RPMI8226 (cell line): ENCODE measurements around the gene SLC41A1.

Experiments
- DNase-seq: peaks from one replicate; pipeline ENCODE4 v3.0.0-alpha.2; 2015

The SLC41A1 gene

GRCh38 chr1:205785446-205785845 lies 27.6 kb downstream of the SLC41A1 start:
- no peak for DNase-seq

- no peak for DNase-seq
Measured at GRCh38 chr1:205783904-205784303, 29.1 kb downstream of the SLC41A1 start.

- DNase-seq = no peak
Measured at GRCh38 chr1:205783433-205783795, 29.6 kb downstream of the SLC41A1 start.

GRCh38 chr1:205782627-205783432 lies 30.2 kb downstream of the SLC41A1 start:
- DNase-seq = no peak

- no peak for DNase-seq
Measured at GRCh38 chr1:205780335-205780734, 32.7 kb downstream of the SLC41A1 start.

- no peak for DNase-seq
Measured at GRCh38 chr1:205777994-205778393, 35.0 kb downstream of the SLC41A1 start.

- no peak for DNase-seq
Measured at GRCh38 chr1:205775717-205776056, 37.3 kb downstream of the SLC41A1 start.

- DNase-seq = peak; percentile 89
Measured at GRCh38 chr1:205775015-205775716, 37.8 kb downstream of the SLC41A1 start, which contains the start of gene RAB29. TSS of gene RAB29 (minus strand) at chr1:205775482. CDS start at chr1:205774956, 526 bp downstream.

GRCh38 chr1:205774198-205775014 lies 38.6 kb downstream of the SLC41A1 start:
- peak; percentile 50 for DNase-seq

- no peak for DNase-seq
Measured at GRCh38 chr1:205772607-205773032, 40.4 kb downstream of the SLC41A1 start.

- DNase-seq = no peak
Measured at GRCh38 chr1:205770618-205771017, 42.4 kb downstream of the SLC41A1 start.

GRCh38 chr1:205769641-205770365 lies 43.2 kb downstream of the SLC41A1 start:
- DNase-seq = no peak

- DNase-seq = peak; percentile 59
Measured at GRCh38 chr1:205767248-205767647, 45.8 kb downstream of the SLC41A1 start.

- DNase-seq = no peak
Measured at GRCh38 chr1:205766570-205766969, 46.4 kb downstream of the SLC41A1 start.

- no peak for DNase-seq
Measured at GRCh38 chr1:205766038-205766437, 47.0 kb downstream of the SLC41A1 start.

GRCh38 chr1:205764578-205764977 lies 48.4 kb downstream of the SLC41A1 start:
- no peak for DNase-seq

- DNase-seq = no peak
Measured at GRCh38 chr1:205763980-205764379, 49.0 kb downstream of the SLC41A1 start.

- no peak for DNase-seq
Measured at GRCh38 chr1:205760606-205761005, 52.4 kb downstream of the SLC41A1 start.

GRCh38 chr1:205756552-205756951 lies 56.4 kb downstream of the SLC41A1 start:
- DNase-seq = no peak

- DNase-seq = no peak
Measured at GRCh38 chr1:205754857-205755256, 58.1 kb downstream of the SLC41A1 start.

- DNase-seq = no peak
Measured at GRCh38 chr1:205751036-205751651, 61.9 kb downstream of the SLC41A1 start.
